ENCODE data around the gene ZNF677.

DNA sequence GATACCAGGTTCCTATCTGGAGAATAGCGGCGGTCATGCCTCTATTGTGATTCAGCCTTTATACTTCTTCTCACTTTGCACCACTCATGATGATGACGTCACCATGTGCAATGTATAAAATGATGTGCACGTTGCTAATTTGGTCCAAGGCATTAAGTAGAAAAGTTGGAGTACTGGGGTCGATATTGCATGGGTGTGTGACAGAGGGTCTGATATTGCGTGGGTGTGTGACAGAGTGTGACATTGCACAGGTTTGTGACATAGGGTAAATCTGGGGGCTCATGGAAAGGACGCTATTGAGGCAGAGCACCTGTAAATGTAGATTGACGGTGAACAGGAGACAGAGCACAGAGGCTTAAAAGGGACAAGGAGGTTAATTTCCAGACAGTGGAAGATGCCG, 17.4 kb upstream of the ZNF677 start:
- no peak for TF ChIP-seq RAD21 (IDR thresholded peaks at IDR 0.05; ENCODE audit: insufficient read depth, low read depth, low read length)
- TF ChIP-seq, protein P1, sequence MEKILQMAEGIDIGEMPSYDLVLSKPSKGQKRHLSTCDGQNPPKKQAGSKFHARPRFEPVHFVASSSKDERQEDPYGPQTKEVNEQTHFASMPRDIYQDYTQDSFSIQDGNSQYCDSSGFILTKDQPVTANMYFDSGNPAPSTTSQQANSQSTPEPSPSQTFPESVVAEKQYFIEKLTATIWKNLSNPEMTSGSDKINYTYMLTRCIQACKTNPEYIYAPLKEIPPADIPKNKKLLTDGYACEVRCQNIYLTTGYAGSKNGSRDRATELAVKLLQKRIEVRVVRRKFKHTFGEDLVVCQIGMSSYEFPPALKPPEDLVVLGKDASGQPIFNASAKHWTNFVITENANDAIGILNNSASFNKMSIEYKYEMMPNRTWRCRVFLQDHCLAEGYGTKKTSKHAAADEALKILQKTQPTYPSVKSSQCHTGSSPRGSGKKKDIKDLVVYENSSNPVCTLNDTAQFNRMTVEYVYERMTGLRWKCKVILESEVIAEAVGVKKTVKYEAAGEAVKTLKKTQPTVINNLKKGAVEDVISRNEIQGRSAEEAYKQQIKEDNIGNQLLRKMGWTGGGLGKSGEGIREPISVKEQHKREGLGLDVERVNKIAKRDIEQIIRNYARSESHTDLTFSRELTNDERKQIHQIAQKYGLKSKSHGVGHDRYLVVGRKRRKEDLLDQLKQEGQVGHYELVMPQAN (conservative IDR thresholded peaks at IDR 0.05): no peak
- no peak for TF ChIP-seq TAF1 (IDR thresholded peaks at IDR 0.05; ENCODE audit: borderline replicate concordance, low read depth, low read length)
- no peak for TF ChIP-seq SRF (IDR thresholded peaks at IDR 0.05; ENCODE audit: low read depth in 2 of 2, low read length in 2 of 2)
- no peak for TF ChIP-seq EZH2 (IDR thresholded peaks at IDR 0.05; ENCODE audit: borderline replicate concordance, control insufficient read depth, low read depth, low read length)
- no peak for TF ChIP-seq MXI1 (IDR thresholded peaks at IDR 0.05; ENCODE audit: low read depth, low read length)
- no peak for TF ChIP-seq NRF1 (conservative IDR thresholded peaks at IDR 0.05; ENCODE audit: low read depth, low read length)
- TF ChIP-seq SMC3 (IDR thresholded peaks at IDR 0.05; ENCODE audit: borderline replicate concordance, low read length): no peak
- TF ChIP-seq EP300 (IDR thresholded peaks at IDR 0.05; ENCODE audit: borderline replicate concordance in 1 of 2, control insufficient read depth in 1 of 2, low read depth in 2 of 2, low read length in 2 of 2): no peak
- no peak for TF ChIP-seq POLR2A (IDR thresholded peaks at IDR 0.05; ENCODE audit: low read depth, low read length)
